ENCODE results near the gene GGN. TPM values are rescaled to one million over a fixed set of nuclear protein-coding genes. Genes with fewer than 3 reads are reported as not detected.

GGN gene
- polyA plus RNA-seq, 1 donor (not counting 4 experiments of a cell fraction or from before 2014, with no cell fraction given) = not detected

DNA sequence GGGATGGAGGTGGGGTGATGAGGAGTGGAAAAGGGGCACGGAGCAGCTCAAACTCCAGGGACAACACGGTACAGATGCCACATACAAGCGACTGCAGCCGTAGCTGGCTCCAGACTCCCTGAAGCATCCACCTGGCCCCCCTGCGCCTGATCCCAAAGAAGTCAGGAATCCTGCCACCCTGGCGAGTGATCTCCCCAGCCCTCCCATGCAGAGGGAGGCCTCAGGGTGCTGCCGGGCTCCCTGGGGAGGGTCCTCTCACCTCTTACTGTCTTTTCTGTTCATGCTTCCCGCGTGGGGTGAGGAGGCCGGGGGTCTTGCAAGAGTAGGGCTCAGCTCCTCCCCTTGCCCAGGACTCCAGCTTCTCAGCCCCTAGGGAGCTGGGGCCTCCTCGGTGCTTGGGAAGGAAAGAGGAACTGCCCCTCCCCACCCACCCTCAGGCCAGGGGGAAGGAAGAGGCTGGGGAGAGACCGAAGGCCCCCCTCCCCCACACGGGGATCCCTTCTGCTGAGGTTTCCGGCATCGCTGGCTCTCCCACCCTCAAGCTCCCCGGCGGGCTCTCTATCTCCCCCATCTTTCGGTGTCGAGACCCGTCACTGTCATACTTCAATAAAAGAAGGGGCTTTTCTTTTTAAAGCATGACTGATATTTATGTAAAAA, 38.1 kb upstream of the GGN start, which contains the start of gene RASGRP4:
RASGRP4 (minus strand) TSS at position 410 of the 657 bp plus-strand sequence; CDS start at position 282, 128 bp downstream.
- Histone ChIP-seq H3K9me1 (ENCODE audit: control insufficient read depth, extremely low read depth, insufficient read depth, low read length) (no peaks in the 10 kb centered on the region), H3K36me3 (ENCODE audit: control insufficient read depth in 2 of 2, extremely low read depth in 1 of 2, insufficient read depth in 2 of 2, low read length in 2 of 2) (no peaks in the 10 kb centered on the region), H3K4me3 (ENCODE audit: control insufficient read depth in 2 of 3, extremely low read depth in 1 of 3, insufficient read depth in 2 of 3, low read depth in 1 of 3, low read length in 3 of 3) (no peak within 1 kb of the TSS), H4K20me1 (ENCODE audit: control insufficient read depth, extremely low read depth, insufficient read depth, low read length) (no peaks in the 10 kb centered on the region), H3K4me1 (ENCODE audit: control insufficient read depth, extremely low read depth, insufficient read depth, low read length) (no peaks in the 10 kb centered on the region), H3K27me3 (ENCODE audit: control insufficient read depth, extremely low read depth, insufficient read depth, low read length) (peaks cover 5% of the 10 kb centered on the region), H3K27ac (ENCODE audit: control insufficient read depth, insufficient read depth, low read length) (no peak within 1 kb of the TSS), H3K4me2 (ENCODE audit: control insufficient read depth, extremely low read depth, insufficient read depth, low read depth, low read length) (no peak within 1 kb of the TSS), H3K9me3 (ENCODE audit: control insufficient read depth, low read depth, low read length) (no peaks in the 10 kb centered on the region), H3K79me2 (ENCODE audit: control insufficient read depth, insufficient read depth, low read length) (no peaks in the 10 kb centered on the region), H2AFZ (ENCODE audit: control insufficient read depth, low read length) (no peak within 1 kb of the TSS), H3K9ac (ENCODE audit: control insufficient read depth, extremely low read depth, insufficient read depth, low read length) (no peak within 1 kb of the TSS)
- dilution Hi-C loops (cut with MboI; ENCODE audit: extremely low pct_ligation_motif_present, low sequenced_read_pairs) = no loop called here
- no peak for DNase-seq (ENCODE audit: low read depth, low spot score)
- no peak for FAIRE-seq
- TF ChIP-seq EZH2 (IDR thresholded peaks at IDR 0.05; ENCODE audit: low read length) = no peak
- TF ChIP-seq, protein P1, sequence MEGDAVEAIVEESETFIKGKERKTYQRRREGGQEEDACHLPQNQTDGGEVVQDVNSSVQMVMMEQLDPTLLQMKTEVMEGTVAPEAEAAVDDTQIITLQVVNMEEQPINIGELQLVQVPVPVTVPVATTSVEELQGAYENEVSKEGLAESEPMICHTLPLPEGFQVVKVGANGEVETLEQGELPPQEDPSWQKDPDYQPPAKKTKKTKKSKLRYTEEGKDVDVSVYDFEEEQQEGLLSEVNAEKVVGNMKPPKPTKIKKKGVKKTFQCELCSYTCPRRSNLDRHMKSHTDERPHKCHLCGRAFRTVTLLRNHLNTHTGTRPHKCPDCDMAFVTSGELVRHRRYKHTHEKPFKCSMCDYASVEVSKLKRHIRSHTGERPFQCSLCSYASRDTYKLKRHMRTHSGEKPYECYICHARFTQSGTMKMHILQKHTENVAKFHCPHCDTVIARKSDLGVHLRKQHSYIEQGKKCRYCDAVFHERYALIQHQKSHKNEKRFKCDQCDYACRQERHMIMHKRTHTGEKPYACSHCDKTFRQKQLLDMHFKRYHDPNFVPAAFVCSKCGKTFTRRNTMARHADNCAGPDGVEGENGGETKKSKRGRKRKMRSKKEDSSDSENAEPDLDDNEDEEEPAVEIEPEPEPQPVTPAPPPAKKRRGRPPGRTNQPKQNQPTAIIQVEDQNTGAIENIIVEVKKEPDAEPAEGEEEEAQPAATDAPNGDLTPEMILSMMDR (optimal IDR thresholded peaks at IDR 0.05 in 1 of 3, IDR thresholded peaks at IDR 0.05 in 1 of 3, conservative IDR thresholded peaks at IDR 0.05 in 1 of 3; ENCODE audit: extremely low read depth in 1 of 3, insufficient read depth in 2 of 3, low read length in 3 of 3) = no peak

DNA sequence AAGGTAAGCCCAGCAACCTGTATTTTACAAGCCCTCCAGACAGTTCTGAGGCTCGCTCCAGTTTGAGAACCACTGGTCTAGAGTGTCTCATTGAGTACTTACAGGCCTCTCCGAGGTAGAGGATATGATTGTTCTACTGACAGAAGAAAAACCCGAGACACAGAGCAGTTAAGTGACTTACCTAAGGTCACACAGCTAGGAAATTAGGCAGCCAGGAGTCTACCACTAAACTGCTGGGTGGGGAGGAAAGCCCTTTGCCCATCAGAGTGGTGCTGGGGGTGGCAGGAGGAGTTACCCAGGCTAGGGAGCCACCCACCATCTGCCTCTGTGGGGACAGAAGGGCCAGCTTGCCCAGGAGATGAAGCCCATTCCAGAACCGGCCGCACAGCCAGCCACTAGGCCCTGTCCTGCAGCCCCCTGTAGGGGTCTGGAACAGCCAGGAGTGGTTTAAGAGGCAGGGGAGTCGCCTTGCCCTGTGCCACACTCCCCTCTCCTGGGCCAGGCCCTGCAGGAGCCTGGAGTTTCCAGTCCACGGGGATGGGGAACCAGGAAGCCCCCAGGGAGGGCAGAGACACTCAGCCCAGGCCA, 37.5 kb upstream of the GGN start:
- no peaks in the 10 kb centered on the region for H4K20me1 ChIP-seq (ENCODE audit: control insufficient read depth, extremely low read depth, insufficient read depth, low read length)
- H2AFZ ChIP-seq (ENCODE audit: control insufficient read depth, low read length) = no peak overlapping the region
- H3K9me3 ChIP-seq (ENCODE audit: control insufficient read depth, low read depth, low read length) = no peaks in the 10 kb centered on the region
- TF ChIP-seq, protein P1 (optimal IDR thresholded peaks at IDR 0.05 in 1 of 3, IDR thresholded peaks at IDR 0.05 in 1 of 3, conservative IDR thresholded peaks at IDR 0.05 in 1 of 3; ENCODE audit: extremely low read depth in 1 of 3, insufficient read depth in 2 of 3, low read length in 3 of 3) = no peak
- no peak for TF ChIP-seq EZH2 (IDR thresholded peaks at IDR 0.05; ENCODE audit: low read length)
- H3K36me3 ChIP-seq (ENCODE audit: control insufficient read depth in 2 of 2, extremely low read depth in 1 of 2, insufficient read depth in 2 of 2, low read length in 2 of 2) = no peaks in the 10 kb centered on the region
- no peak overlapping the region for H3K27ac ChIP-seq (ENCODE audit: control insufficient read depth, insufficient read depth, low read length)
- no peaks in the 10 kb centered on the region for H3K79me2 ChIP-seq (ENCODE audit: control insufficient read depth, insufficient read depth, low read length)
- no peaks in the 10 kb centered on the region for H3K4me1 ChIP-seq (ENCODE audit: control insufficient read depth, extremely low read depth, insufficient read depth, low read length)
- no peaks in the 10 kb centered on the region for H3K9me1 ChIP-seq (ENCODE audit: control insufficient read depth, extremely low read depth, insufficient read depth, low read length)
- no peak overlapping the region for H3K4me2 ChIP-seq (ENCODE audit: control insufficient read depth, extremely low read depth, insufficient read depth, low read depth, low read length)
- H3K27me3 ChIP-seq (ENCODE audit: control insufficient read depth, extremely low read depth, insufficient read depth, low read length) = peaks cover 5% of the 10 kb centered on the region
- FAIRE-seq (no peak), DNase-seq (ENCODE audit: low read depth, low spot score) (no peak)
- dilution Hi-C loops (cut with MboI; ENCODE audit: extremely low pct_ligation_motif_present, low sequenced_read_pairs) = no loop called here
- H3K4me3 ChIP-seq (ENCODE audit: control insufficient read depth in 2 of 3, extremely low read depth in 1 of 3, insufficient read depth in 2 of 3, low read depth in 1 of 3, low read length in 3 of 3) = no peak overlapping the region
- H3K9ac ChIP-seq (ENCODE audit: control insufficient read depth, extremely low read depth, insufficient read depth, low read length) = no peak overlapping the region
